ENCODE data around the gene ZNF622. TPM values are rescaled to one million over a fixed set of nuclear protein-coding genes. Genes with fewer than 3 reads are reported as not detected.

Gene ZNF622
- total RNA-seq, 1 experiment from 2014 or later: 23.1 TPM

DNA sequence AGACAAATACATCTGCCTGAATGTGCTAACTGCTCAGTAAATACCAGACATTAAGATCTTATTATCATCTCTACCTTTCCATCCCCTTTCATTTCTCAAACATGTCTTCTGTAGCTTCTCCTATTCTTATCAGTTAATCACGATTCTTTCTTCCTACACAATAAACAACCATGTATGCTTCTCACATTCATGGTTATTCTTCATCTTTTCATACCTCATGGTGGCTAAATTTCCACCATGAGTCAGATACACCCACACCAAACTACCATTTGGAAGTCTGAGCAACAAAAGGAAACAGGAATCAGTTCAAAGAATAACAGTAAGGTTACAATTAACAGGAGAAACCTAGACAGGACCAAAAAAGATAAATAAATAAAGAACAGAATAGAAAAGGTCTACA is 7.7 kb downstream of the ZNF622 start:
- peaks cover 31% of the 10 kb centered on the region for H3K4me1 ChIP-seq (ENCODE audit: low read length)
- H3K4me2 ChIP-seq (ENCODE audit: low read depth, low read length, poor library complexity, severe bottlenecking): no peak overlapping the region
- peaks cover 76% of the 10 kb centered on the region for H3K36me3 ChIP-seq (ENCODE audit: insufficient read depth, low read length)

DNA sequence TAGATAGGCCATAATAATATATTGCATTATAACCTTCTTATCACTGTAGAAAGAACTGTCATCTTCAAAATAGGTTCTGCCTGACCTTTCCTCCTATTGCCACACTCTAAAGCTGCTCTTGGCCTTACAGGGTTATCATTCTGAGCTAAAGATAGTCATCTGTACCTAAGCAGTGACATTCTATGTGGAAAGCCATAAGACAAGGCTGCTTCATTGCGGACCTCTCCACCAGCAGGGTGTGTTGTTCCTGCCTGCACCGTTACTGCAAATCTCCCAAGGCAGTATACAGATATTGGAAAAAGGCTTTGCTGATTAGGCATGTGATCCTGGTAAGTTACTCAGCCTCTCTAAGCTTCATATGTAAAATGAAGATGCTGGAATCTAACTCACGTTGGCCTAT is 8.1 kb downstream of the ZNF622 start:
- peaks cover 28% of the 10 kb centered on the region for H3K4me1 ChIP-seq (ENCODE audit: low read length)
- H2AFZ ChIP-seq (ENCODE audit: low read length): no peak overlapping the region
- H3K27ac ChIP-seq (ENCODE audit: low read length): no peak overlapping the region
- H3K27me3 ChIP-seq (ENCODE audit: low read length): no peaks in the 10 kb centered on the region
- H3K4me2 ChIP-seq (ENCODE audit: low read depth, low read length, poor library complexity, severe bottlenecking): no peak overlapping the region
- H3K9me3 ChIP-seq (ENCODE audit: low read length): no peaks in the 10 kb centered on the region
- peaks cover 77% of the 10 kb centered on the region for H3K79me2 ChIP-seq (ENCODE audit: low read length)
- DNase-seq: no peak
- peaks cover 42% of the 10 kb centered on the region for H4K20me1 ChIP-seq (ENCODE audit: insufficient read depth, low read depth, low read length)
- no peaks in the 10 kb centered on the region for H3K9me2 ChIP-seq (replicated peaks; ENCODE audit: insufficient read depth, low read length)
- no peak overlapping the region for H3K4me3 ChIP-seq (ENCODE audit: low read length)
- H3K36me3 ChIP-seq (ENCODE audit: insufficient read depth, low read length): peaks cover 75% of the 10 kb centered on the region
- H3K9ac ChIP-seq (ENCODE audit: low read length): no peak overlapping the region

More for the DNA sequence above, 7.7 kb downstream of the ZNF622 start:
- no peak overlapping the region for H2AFZ ChIP-seq (ENCODE audit: low read length)
- no peaks in the 10 kb centered on the region for H3K9me2 ChIP-seq (replicated peaks; ENCODE audit: insufficient read depth, low read length)
- no peak overlapping the region for H3K9ac ChIP-seq (ENCODE audit: low read length)
- H3K27ac ChIP-seq (ENCODE audit: low read length): no peak overlapping the region
- H3K4me3 ChIP-seq (ENCODE audit: low read length): no peak overlapping the region
- DNase-seq: no peak
- H3K27me3 ChIP-seq (ENCODE audit: low read length): no peaks in the 10 kb centered on the region
- peaks cover 41% of the 10 kb centered on the region for H4K20me1 ChIP-seq (ENCODE audit: insufficient read depth, low read depth, low read length)
- no peaks in the 10 kb centered on the region for H3K9me3 ChIP-seq (ENCODE audit: low read length)
- peaks cover 81% of the 10 kb centered on the region for H3K79me2 ChIP-seq (ENCODE audit: low read length)

DNA sequence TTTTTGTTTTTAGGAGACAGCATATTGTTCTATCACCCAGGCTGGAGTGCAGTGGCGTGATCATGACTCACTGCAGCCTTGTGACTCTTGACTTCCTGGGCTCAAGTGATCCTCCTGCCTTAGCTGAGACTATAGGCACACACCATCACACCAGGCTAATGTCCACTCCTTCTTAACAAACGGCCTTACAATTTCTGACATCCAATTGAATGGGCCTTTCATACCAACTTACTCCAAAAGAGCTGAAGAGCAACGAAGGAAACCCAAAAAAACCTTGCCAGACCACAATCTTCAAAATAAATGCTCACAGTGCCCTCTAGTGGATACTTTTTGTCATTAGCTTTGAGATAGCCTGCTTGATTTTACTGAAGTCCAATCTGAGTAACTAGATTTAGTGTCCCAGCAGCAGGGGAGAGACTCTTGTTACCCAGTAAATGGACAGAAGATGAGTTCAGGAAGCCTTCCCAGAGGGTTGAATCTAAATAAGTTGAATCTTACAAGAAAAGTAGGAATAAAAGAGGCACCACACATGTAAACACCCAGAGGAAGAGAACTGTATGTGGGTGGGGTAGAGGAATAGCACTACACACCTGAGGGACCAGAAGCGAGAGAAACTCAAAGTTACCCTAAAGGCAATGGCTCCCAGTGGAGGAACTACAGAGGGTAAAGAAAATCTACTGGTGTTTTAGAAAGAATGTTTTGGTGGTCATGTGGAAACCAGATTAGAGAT is 9.3 kb downstream of the ZNF622 start:
- no peak overlapping the region for H2AFZ ChIP-seq (ENCODE audit: low read length)
- no peak overlapping the region for H3K4me2 ChIP-seq (ENCODE audit: low read depth, low read length, poor library complexity, severe bottlenecking)
- peaks cover 68% of the 10 kb centered on the region for H3K79me2 ChIP-seq (ENCODE audit: low read length)

DNA sequence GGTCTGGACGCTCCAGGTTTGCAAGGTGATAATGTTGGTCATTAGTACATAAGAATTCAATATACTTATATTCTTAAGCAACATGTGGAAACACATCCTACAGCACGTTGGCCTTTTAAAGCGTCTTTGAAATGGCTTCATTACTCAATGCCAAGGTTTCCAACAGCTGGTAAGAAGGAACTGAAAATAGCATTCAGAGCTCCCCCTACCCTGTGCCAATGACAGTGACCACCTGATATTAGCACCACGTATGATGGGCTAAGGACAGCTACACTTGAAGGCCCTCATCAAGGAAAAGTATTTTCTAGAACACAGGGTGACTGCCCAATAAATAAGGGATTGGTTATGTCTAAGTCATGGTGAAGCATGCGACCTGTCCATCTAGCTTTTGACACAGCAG is 9.9 kb downstream of the ZNF622 start:
- H3K4me3 ChIP-seq (ENCODE audit: low read length): no peak overlapping the region
- no peak for DNase-seq
- H2AFZ ChIP-seq (ENCODE audit: low read length): no peak overlapping the region
- no peaks in the 10 kb centered on the region for H3K9me3 ChIP-seq (ENCODE audit: low read length)
- no peak overlapping the region for H3K27ac ChIP-seq (ENCODE audit: low read length)
- H3K27me3 ChIP-seq (ENCODE audit: low read length): no peaks in the 10 kb centered on the region
- H3K4me2 ChIP-seq (ENCODE audit: low read depth, low read length, poor library complexity, severe bottlenecking): no peak overlapping the region
- peaks cover 33% of the 10 kb centered on the region for H4K20me1 ChIP-seq (ENCODE audit: insufficient read depth, low read depth, low read length)
- H3K9me2 ChIP-seq (replicated peaks; ENCODE audit: insufficient read depth, low read length): no peaks in the 10 kb centered on the region
- no peak overlapping the region for H3K9ac ChIP-seq (ENCODE audit: low read length)
- H3K36me3 ChIP-seq (ENCODE audit: insufficient read depth, low read length): peaks cover 75% of the 10 kb centered on the region
- peaks cover 16% of the 10 kb centered on the region for H3K4me1 ChIP-seq (ENCODE audit: low read length)
- peaks cover 62% of the 10 kb centered on the region for H3K79me2 ChIP-seq (ENCODE audit: low read length)

More for the DNA sequence above, 9.3 kb downstream of the ZNF622 start:
- Histone ChIP-seq H3K9ac (ENCODE audit: low read length) (no peak overlapping the region), H3K4me1 (ENCODE audit: low read length) (peaks cover 22% of the 10 kb centered on the region), H3K36me3 (ENCODE audit: insufficient read depth, low read length) (peaks cover 75% of the 10 kb centered on the region), H3K27ac (ENCODE audit: low read length) (no peak overlapping the region), H3K9me3 (ENCODE audit: low read length) (no peaks in the 10 kb centered on the region), H3K4me3 (ENCODE audit: low read length) (no peak overlapping the region), H3K9me2 (replicated peaks; ENCODE audit: insufficient read depth, low read length) (no peaks in the 10 kb centered on the region), H3K27me3 (ENCODE audit: low read length) (no peaks in the 10 kb centered on the region), H4K20me1 (ENCODE audit: insufficient read depth, low read depth, low read length) (peaks cover 37% of the 10 kb centered on the region)
- DNase-seq: peak; percentile 89

DNA sequence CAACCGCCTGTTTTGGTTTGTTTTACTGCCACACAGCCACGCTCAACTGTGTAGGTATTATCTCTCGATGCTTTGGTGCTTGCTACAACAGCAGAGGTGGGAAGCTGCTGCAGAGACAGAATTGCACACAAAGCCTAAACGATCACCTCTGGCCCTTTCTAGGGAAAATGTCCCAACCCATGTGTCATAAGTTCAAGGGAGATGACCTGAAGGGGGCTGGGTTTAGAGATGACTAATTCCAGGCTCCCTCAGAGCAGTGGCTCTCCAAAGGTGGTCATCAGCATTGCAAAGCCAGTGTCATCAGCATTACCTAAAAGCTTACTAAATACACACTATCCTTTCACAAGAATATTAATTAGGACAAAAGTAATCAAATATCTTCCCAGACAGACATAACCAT is 10.9 kb downstream of the ZNF622 start:
- H4K20me1 ChIP-seq (ENCODE audit: insufficient read depth, low read depth, low read length): peaks cover 33% of the 10 kb centered on the region
- H3K9ac ChIP-seq (ENCODE audit: low read length): no peak overlapping the region
- no peak overlapping the region for H3K4me3 ChIP-seq (ENCODE audit: low read length)
- H3K9me3 ChIP-seq (ENCODE audit: low read length): no peaks in the 10 kb centered on the region
- H3K79me2 ChIP-seq (ENCODE audit: low read length): peaks cover 53% of the 10 kb centered on the region
- no peak overlapping the region for H2AFZ ChIP-seq (ENCODE audit: low read length)
- peaks cover 78% of the 10 kb centered on the region for H3K36me3 ChIP-seq (ENCODE audit: insufficient read depth, low read length)
- H3K9me2 ChIP-seq (replicated peaks; ENCODE audit: insufficient read depth, low read length): no peaks in the 10 kb centered on the region
- H3K27ac ChIP-seq (ENCODE audit: low read length): no peak overlapping the region
- H3K4me1 ChIP-seq (ENCODE audit: low read length): peaks cover 6% of the 10 kb centered on the region; the same call in 1 of the 2 replicates
- H3K4me2 ChIP-seq (ENCODE audit: low read depth, low read length, poor library complexity, severe bottlenecking): no peak overlapping the region
- H3K27me3 ChIP-seq (ENCODE audit: low read length): no peaks in the 10 kb centered on the region
- DNase-seq: no peak

DNA sequence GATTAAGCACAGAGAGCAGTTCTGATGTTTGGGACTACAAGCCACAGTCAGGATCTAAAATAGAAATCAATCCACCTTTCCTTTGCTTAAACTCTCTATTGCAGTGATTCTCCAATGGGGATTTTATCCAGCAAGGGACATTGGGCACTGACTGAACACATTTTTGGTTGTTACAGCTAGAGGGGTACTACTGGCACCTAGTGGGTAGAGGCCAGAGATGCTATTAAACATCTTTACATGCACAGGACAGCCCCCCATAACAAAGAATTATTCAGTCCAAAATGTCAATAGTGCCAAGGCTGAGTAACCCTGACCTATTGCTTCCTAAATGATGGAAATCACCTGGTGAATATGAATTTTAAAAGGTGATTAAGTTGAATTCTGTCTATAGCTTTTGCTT is 12.0 kb downstream of the ZNF622 start:
- Histone ChIP-seq H3K4me1 (ENCODE audit: low read length) (no peaks in the 10 kb centered on the region), H3K9ac (ENCODE audit: low read length) (no peak overlapping the region), H3K4me2 (ENCODE audit: low read depth, low read length, poor library complexity, severe bottlenecking) (no peak overlapping the region), H3K9me2 (replicated peaks; ENCODE audit: insufficient read depth, low read length) (no peaks in the 10 kb centered on the region), H3K27ac (ENCODE audit: low read length) (no peak overlapping the region), H3K27me3 (ENCODE audit: low read length) (no peaks in the 10 kb centered on the region), H3K9me3 (ENCODE audit: low read length) (no peaks in the 10 kb centered on the region), H3K4me3 (ENCODE audit: low read length) (no peak overlapping the region), H3K79me2 (ENCODE audit: low read length) (peaks cover 42% of the 10 kb centered on the region), H2AFZ (ENCODE audit: low read length) (no peak overlapping the region), H3K36me3 (ENCODE audit: insufficient read depth, low read length) (peaks cover 74% of the 10 kb centered on the region), H4K20me1 (ENCODE audit: insufficient read depth, low read depth, low read length) (peaks cover 33% of the 10 kb centered on the region)
- DNase-seq: no peak

DNA sequence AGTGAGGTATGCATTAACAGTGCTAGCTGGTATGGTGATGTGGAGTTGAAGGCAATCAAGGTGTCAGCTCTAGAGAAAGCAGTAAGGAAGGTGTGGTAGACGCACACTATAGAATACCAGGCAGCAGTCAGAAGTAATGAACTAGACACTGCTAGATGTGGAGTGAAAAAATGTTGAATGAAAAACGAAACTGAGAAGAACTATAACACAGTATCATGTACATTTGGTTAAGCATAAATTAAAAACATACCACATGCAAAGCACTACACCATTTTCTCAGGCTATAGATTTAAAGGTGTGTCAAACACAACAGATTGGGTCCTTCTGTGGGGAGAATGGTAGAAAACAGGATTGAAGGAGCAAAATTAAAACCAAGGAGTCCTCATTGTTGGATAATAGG is 15.4 kb downstream of the ZNF622 start:
- no peaks in the 10 kb centered on the region for H3K9me3 ChIP-seq (ENCODE audit: low read length)
- no peak overlapping the region for H3K4me3 ChIP-seq (ENCODE audit: low read length)
- no peaks in the 10 kb centered on the region for H3K27me3 ChIP-seq (ENCODE audit: low read length)
- peaks cover 18% of the 10 kb centered on the region for H3K79me2 ChIP-seq (ENCODE audit: low read length)
- no peaks in the 10 kb centered on the region for H3K4me1 ChIP-seq (ENCODE audit: low read length)
- H3K9me2 ChIP-seq (replicated peaks; ENCODE audit: insufficient read depth, low read length): no peaks in the 10 kb centered on the region
- DNase-seq: no peak
- no peak overlapping the region for H3K27ac ChIP-seq (ENCODE audit: low read length)
- peaks cover 59% of the 10 kb centered on the region for H3K36me3 ChIP-seq (ENCODE audit: insufficient read depth, low read length)
- no peak overlapping the region for H3K4me2 ChIP-seq (ENCODE audit: low read depth, low read length, poor library complexity, severe bottlenecking)
- H4K20me1 ChIP-seq (ENCODE audit: insufficient read depth, low read depth, low read length): peaks cover 18% of the 10 kb centered on the region
- no peak overlapping the region for H2AFZ ChIP-seq (ENCODE audit: low read length)
- H3K9ac ChIP-seq (ENCODE audit: low read length): no peak overlapping the region

DNA sequence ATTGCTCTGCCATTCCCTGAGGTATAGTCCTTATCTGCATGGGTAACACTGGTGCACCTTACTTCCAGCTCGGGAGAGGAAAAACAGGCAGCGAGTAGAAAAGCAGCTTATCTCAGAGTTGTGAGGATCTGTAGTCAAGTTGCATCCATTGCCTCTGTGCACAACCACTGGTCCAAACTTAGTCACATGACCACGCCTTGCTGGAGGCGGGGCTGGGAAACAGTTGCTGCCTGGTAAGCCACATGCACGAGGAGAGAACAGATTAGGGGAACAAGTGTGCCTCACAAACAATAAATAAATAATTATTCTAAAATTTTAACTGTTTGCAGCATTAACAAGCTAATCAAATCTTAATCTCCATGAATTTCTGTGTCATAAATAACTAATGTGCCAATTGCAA is 18.6 kb downstream of the ZNF622 start:
- H3K9ac ChIP-seq (ENCODE audit: low read length): no peak overlapping the region

More for the DNA sequence above, 18.6 kb downstream of the ZNF622 start:
- no peak overlapping the region for H2AFZ ChIP-seq (ENCODE audit: low read length)
- no peak for DNase-seq
- no peak overlapping the region for H3K27ac ChIP-seq (ENCODE audit: low read length)
- H3K4me2 ChIP-seq (ENCODE audit: low read depth, low read length, poor library complexity, severe bottlenecking): no peak overlapping the region
- no peaks in the 10 kb centered on the region for H4K20me1 ChIP-seq (ENCODE audit: insufficient read depth, low read depth, low read length)
- H3K4me3 ChIP-seq (ENCODE audit: low read length): no peak overlapping the region
- no peaks in the 10 kb centered on the region for H3K9me2 ChIP-seq (replicated peaks; ENCODE audit: insufficient read depth, low read length)
- H3K36me3 ChIP-seq (ENCODE audit: insufficient read depth, low read length): peaks cover 36% of the 10 kb centered on the region
- no peaks in the 10 kb centered on the region for H3K4me1 ChIP-seq (ENCODE audit: low read length)
- H3K79me2 ChIP-seq (ENCODE audit: low read length): no peaks in the 10 kb centered on the region
- no peaks in the 10 kb centered on the region for H3K9me3 ChIP-seq (ENCODE audit: low read length)
- H3K27me3 ChIP-seq (ENCODE audit: low read length): no peaks in the 10 kb centered on the region

Measured in Karpas-422 (cell line).